ENCODE results near the gene PRKAB1. TPM values are rescaled to one million over a fixed set of nuclear protein-coding genes. Genes with fewer than 3 reads are reported as not detected.

The PRKAB1 gene
- total RNA-seq, 1 donor: 16.6 TPM

- no peak for DNase-seq (ENCODE audit: insufficient read length, low spot score, missing footprints)
- Histone ChIP-seq H3K27ac (ENCODE audit: low read depth, low read length) (no peak overlapping the region), H3K27me3 (ENCODE audit: insufficient read depth, low read length) (no peaks in the 10 kb centered on the region), H2AFZ (ENCODE audit: low read length) (no peak overlapping the region), H4K20me1 (ENCODE audit: insufficient read depth, low read length) (no peaks in the 10 kb centered on the region), H3K4me2 (ENCODE audit: insufficient read depth, low read length) (no peak overlapping the region), H3K36me3 (ENCODE audit: insufficient read depth, low read length) (peaks cover 77% of the 10 kb centered on the region), H3K79me2 (ENCODE audit: insufficient read depth, low read length) (no peaks in the 10 kb centered on the region), H3K4me1 (ENCODE audit: insufficient read depth, low read length) (peaks cover 15% of the 10 kb centered on the region), H3K4me3 (ENCODE audit: insufficient read depth, low read length) (no peak overlapping the region), H3K9me3 (ENCODE audit: low read depth, low read length) (no peaks in the 10 kb centered on the region)
- TF ChIP-seq, protein P1, sequence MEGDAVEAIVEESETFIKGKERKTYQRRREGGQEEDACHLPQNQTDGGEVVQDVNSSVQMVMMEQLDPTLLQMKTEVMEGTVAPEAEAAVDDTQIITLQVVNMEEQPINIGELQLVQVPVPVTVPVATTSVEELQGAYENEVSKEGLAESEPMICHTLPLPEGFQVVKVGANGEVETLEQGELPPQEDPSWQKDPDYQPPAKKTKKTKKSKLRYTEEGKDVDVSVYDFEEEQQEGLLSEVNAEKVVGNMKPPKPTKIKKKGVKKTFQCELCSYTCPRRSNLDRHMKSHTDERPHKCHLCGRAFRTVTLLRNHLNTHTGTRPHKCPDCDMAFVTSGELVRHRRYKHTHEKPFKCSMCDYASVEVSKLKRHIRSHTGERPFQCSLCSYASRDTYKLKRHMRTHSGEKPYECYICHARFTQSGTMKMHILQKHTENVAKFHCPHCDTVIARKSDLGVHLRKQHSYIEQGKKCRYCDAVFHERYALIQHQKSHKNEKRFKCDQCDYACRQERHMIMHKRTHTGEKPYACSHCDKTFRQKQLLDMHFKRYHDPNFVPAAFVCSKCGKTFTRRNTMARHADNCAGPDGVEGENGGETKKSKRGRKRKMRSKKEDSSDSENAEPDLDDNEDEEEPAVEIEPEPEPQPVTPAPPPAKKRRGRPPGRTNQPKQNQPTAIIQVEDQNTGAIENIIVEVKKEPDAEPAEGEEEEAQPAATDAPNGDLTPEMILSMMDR (IDR thresholded peaks at IDR 0.05; ENCODE audit: extremely low read depth, low read depth, low read length): no peak
Measured at GRCh38 chr12:119679081-119679480, 11.1 kb downstream of the PRKAB1 start.

GRCh38 chr12:119679490-119679889 lies 11.6 kb downstream of the PRKAB1 start:
- Histone ChIP-seq H3K27ac (ENCODE audit: low read depth, low read length) (no peak overlapping the region), H3K9me3 (ENCODE audit: low read depth, low read length) (no peaks in the 10 kb centered on the region), H3K27me3 (ENCODE audit: insufficient read depth, low read length) (no peaks in the 10 kb centered on the region), H3K4me3 (ENCODE audit: insufficient read depth, low read length) (no peak overlapping the region), H4K20me1 (ENCODE audit: insufficient read depth, low read length) (no peaks in the 10 kb centered on the region), H3K4me2 (ENCODE audit: insufficient read depth, low read length) (no peak overlapping the region), H3K36me3 (ENCODE audit: insufficient read depth, low read length) (peaks cover 73% of the 10 kb centered on the region), H3K79me2 (ENCODE audit: insufficient read depth, low read length) (no peaks in the 10 kb centered on the region), H3K4me1 (ENCODE audit: insufficient read depth, low read length) (peaks cover 19% of the 10 kb centered on the region), H2AFZ (ENCODE audit: low read length) (no peak overlapping the region)
- TF ChIP-seq, protein P1 (IDR thresholded peaks at IDR 0.05; ENCODE audit: extremely low read depth, low read depth, low read length): no peak
- DNase-seq (ENCODE audit: insufficient read length, low spot score, missing footprints): no peak

GRCh38 chr12:119681111-119681510 lies 13.2 kb downstream of the PRKAB1 start:
- no peaks in the 10 kb centered on the region for H4K20me1 ChIP-seq (ENCODE audit: insufficient read depth, low read length)
- DNase-seq (ENCODE audit: insufficient read length, low spot score, missing footprints): peak; percentile 32
- H3K4me1 ChIP-seq (ENCODE audit: insufficient read depth, low read length): peaks cover 24% of the 10 kb centered on the region
- H2AFZ ChIP-seq (ENCODE audit: low read length): no peak overlapping the region
- H3K4me3 ChIP-seq (ENCODE audit: insufficient read depth, low read length): no peak overlapping the region
- TF ChIP-seq, protein P1 (IDR thresholded peaks at IDR 0.05; ENCODE audit: extremely low read depth, low read depth, low read length): no peak
- no peaks in the 10 kb centered on the region for H3K27me3 ChIP-seq (ENCODE audit: insufficient read depth, low read length)
- peaks cover 56% of the 10 kb centered on the region for H3K36me3 ChIP-seq (ENCODE audit: insufficient read depth, low read length)
- H3K9me3 ChIP-seq (ENCODE audit: low read depth, low read length): no peaks in the 10 kb centered on the region
- no peaks in the 10 kb centered on the region for H3K79me2 ChIP-seq (ENCODE audit: insufficient read depth, low read length)
- H3K4me2 ChIP-seq (ENCODE audit: insufficient read depth, low read length): no peak overlapping the region
- no peak overlapping the region for H3K27ac ChIP-seq (ENCODE audit: low read depth, low read length)

- Histone ChIP-seq H3K79me2 (ENCODE audit: insufficient read depth, low read length) (no peaks in the 10 kb centered on the region), H3K27me3 (ENCODE audit: insufficient read depth, low read length) (no peaks in the 10 kb centered on the region), H3K27ac (ENCODE audit: low read depth, low read length) (peak overlapping the region; percentile 75), H2AFZ (ENCODE audit: low read length) (no peak overlapping the region), H3K4me2 (ENCODE audit: insufficient read depth, low read length) (no peak overlapping the region), H3K4me3 (ENCODE audit: insufficient read depth, low read length) (no peak overlapping the region), H3K36me3 (ENCODE audit: insufficient read depth, low read length) (peaks cover 48% of the 10 kb centered on the region), H4K20me1 (ENCODE audit: insufficient read depth, low read length) (no peaks in the 10 kb centered on the region), H3K9me3 (ENCODE audit: low read depth, low read length) (no peaks in the 10 kb centered on the region), H3K4me1 (ENCODE audit: insufficient read depth, low read length) (peaks cover 24% of the 10 kb centered on the region)
- TF ChIP-seq, protein P1 (IDR thresholded peaks at IDR 0.05; ENCODE audit: extremely low read depth, low read depth, low read length): no peak
- DNase-seq (ENCODE audit: insufficient read length, low spot score, missing footprints): peak; percentile 21
Measured at GRCh38 chr12:119681728-119682638, 14.1 kb downstream of the PRKAB1 start.

Measured in osteoblast (primary cell).